Thyroid gland (tissue), 4 donors: ENCODE measurements around the gene TBC1D1. TPM values are rescaled to one million over a fixed set of nuclear protein-coding genes. Genes with fewer than 3 reads are reported as not detected.

Experiments
- DNase-seq, 2 donors: peaks; one replicate each; pipeline ENCODE4 v3.0.0-alpha.2; 2019
- H3K27ac ChIP-seq, 3 donors: fragments of 200-600 bp; sonication (generic); 1 replicate in 2 of 3; 2 replicates in 1 of 3; pipeline ENCODE4 v1.5.1; 2016 to 2019; ENCODE audit warnings: mild to moderate bottlenecking in 1 of 3, moderate library complexity in 1 of 3
- H3K27me3 ChIP-seq: fragments of 200-600 bp; sonication (generic); one replicate; pipeline ENCODE4 v1.5.1; 2019
- H3K36me3 ChIP-seq, 2 donors: fragments of 200-600 bp; sonication (generic); one replicate each; pipeline ENCODE4 v1.5.1; 2016 to 2019
- H3K4me1 ChIP-seq, 2 donors: fragments of 200-600 bp; sonication (generic); one replicate each; pipeline ENCODE4 v1.5.1; 2017 to 2019
- H3K4me3 ChIP-seq, 3 donors: fragments of 200-600 bp; sonication (generic); replicated peaks in 1 of 3; 1 replicate in 2 of 3; 2 replicates in 1 of 3; pipeline ENCODE4 v1.5.1; 2016; ENCODE audit warnings: mild to moderate bottlenecking in 1 of 3
- H3K9me3 ChIP-seq: fragments of 200-600 bp; sonication (generic); one replicate; pipeline ENCODE4 v1.5.1; 2017
- CTCF ChIP-seq, 6 experiments: fragments of 200-600 bp in 3 of 6; fragments of 450-650 bp in 3 of 6; sonication (generic) in 3 of 6; IDR thresholded peaks; one replicate each; pipeline ENCODE4 v1.5.1; 2016 to 2019; ENCODE audit warnings: antibody characterized with exemption in 6 of 6, mild to moderate bottlenecking in 2 of 6, inconsistent platforms in 1 of 6, moderate library complexity in 1 of 6
- POLR2A ChIP-seq, 2 donors: fragments of 450-650 bp; IDR thresholded peaks; one replicate each; pipeline ENCODE4 v1.6.1; 2017; ENCODE audit warnings: antibody characterized with exemption in 2 of 2, mild to moderate bottlenecking in 2 of 2, moderate library complexity in 1 of 2
- WGBS, 2 donors: methylation state at CpG; one replicate each; pipeline ENCODE4 v1.1.5; 2017; 5-methylcytosine and 5-hydroxymethylcytosine counted together
- intact Hi-C: fragments of 100-400 bp; cut with DNase I; formaldehyde crosslinking; loops from one replicate; pipeline ENCODE4 v1.15.1; 2023
- total RNA-seq, 4 donors: library from RNA; depleted of rRNA; stranded (reverse); fragments of >200 nt; gene quantifications; one replicate each; pipeline ENCODE4 v1.2.3, GENCODE V29; 2016

The TBC1D1 gene
- total RNA-seq, 4 donors from 2014 or later: 192 to 284 (median 230) TPM

- 85 to 92% methylated on average over 7 of the region's 7 CpGs for WGBS, 2 donors
- TF ChIP-seq CTCF (IDR thresholded peaks at IDR 0.05) (no peak), POLR2A (IDR thresholded peaks at IDR 0.05) (no peak)
- H3K4me3 ChIP-seq: no peak overlapping the region
- intact Hi-C loops: loop anchor here (10.0 kb wide), 1 partner anchor 106 kb away; no protein-coding TSS in a partner anchor
- H3K4me1 ChIP-seq: no peaks in the 10 kb centered on the region
- DNase-seq: no peak
- no peaks in the 10 kb centered on the region for H3K27me3 ChIP-seq
- no peak overlapping the region for H3K27ac ChIP-seq
- H3K9me3 ChIP-seq: no peaks in the 10 kb centered on the region
- H3K36me3 ChIP-seq: no peaks in the 10 kb centered on the region
These were observed 279.7 kb downstream of the TBC1D1 start for GRCh38 chr4:38170338-38171169.

- WGBS, 2 donors: 93% methylated on average over 6 of the region's 6 CpGs
- intact Hi-C loops: loop anchor here (10.0 kb wide), 1 partner anchor 107 kb away; no protein-coding TSS in a partner anchor
- no peak for TF ChIP-seq CTCF (IDR thresholded peaks at IDR 0.05)
- TF ChIP-seq POLR2A (IDR thresholded peaks at IDR 0.05): no peak
These were observed 281.2 kb downstream of the TBC1D1 start for GRCh38 chr4:38172078-38172477.

GRCh38 chr4:38173935-38174518 is 283.1 kb downstream of the TBC1D1 start:
- Histone ChIP-seq H3K27ac (no peak overlapping the region), H3K9me3 (no peaks in the 10 kb centered on the region), H3K4me3 (no peak overlapping the region), H3K36me3 (no peaks in the 10 kb centered on the region), H3K27me3 (no peaks in the 10 kb centered on the region), H3K4me1 (no peaks in the 10 kb centered on the region)
- no peak for TF ChIP-seq POLR2A (IDR thresholded peaks at IDR 0.05)
- TF ChIP-seq CTCF (IDR thresholded peaks at IDR 0.05): no peak
- WGBS, 2 donors: 84 to 93% methylated on average over 4 of the region's 4 CpGs
- intact Hi-C loops: loop anchor here (10.0 kb wide), 1 partner anchor 109 kb away; no protein-coding TSS in a partner anchor
- DNase-seq: no peak

More at GRCh38 chr4:38172078-38172477, 281.2 kb downstream of the TBC1D1 start:
- H3K9me3 ChIP-seq: no peaks in the 10 kb centered on the region
- H3K4me1 ChIP-seq: no peaks in the 10 kb centered on the region
- H3K36me3 ChIP-seq: no peaks in the 10 kb centered on the region
- no peak overlapping the region for H3K27ac ChIP-seq
- H3K27me3 ChIP-seq: no peaks in the 10 kb centered on the region
- H3K4me3 ChIP-seq: no peak overlapping the region
- DNase-seq: no peak

- no peak overlapping the region for H3K4me3 ChIP-seq
- no peaks in the 10 kb centered on the region for H3K9me3 ChIP-seq
- no peaks in the 10 kb centered on the region for H3K36me3 ChIP-seq
- no peak for DNase-seq
- intact Hi-C loops: loop anchor here (5.0 to 10.0 kb wide), 2 partner anchors 110 to 558 kb away; no protein-coding TSS in a partner anchor
- TF ChIP-seq CTCF (IDR thresholded peaks at IDR 0.05) (no peak), POLR2A (IDR thresholded peaks at IDR 0.05) (no peak)
- no peak overlapping the region for H3K27ac ChIP-seq
- WGBS, 2 donors: 57 to 73% methylated on average over 2 of the region's 2 CpGs
- no peaks in the 10 kb centered on the region for H3K27me3 ChIP-seq
- no peaks in the 10 kb centered on the region for H3K4me1 ChIP-seq
These were observed 283.9 kb downstream of the TBC1D1 start for GRCh38 chr4:38174801-38175200.

- Histone ChIP-seq H3K27me3 (no peaks in the 10 kb centered on the region), H3K4me1 (peaks cover 0 to 5% of the 10 kb centered on the region in 2 donors), H3K9me3 (no peaks in the 10 kb centered on the region), H3K4me3 (no peak overlapping the region), H3K36me3 (no peaks in the 10 kb centered on the region), H3K27ac (no peak overlapping the region)
- TF ChIP-seq CTCF (IDR thresholded peaks at IDR 0.05) (no peak), POLR2A (IDR thresholded peaks at IDR 0.05) (no peak)
- WGBS, 2 donors: 91% methylated on average over 7 of the region's 7 CpGs
- intact Hi-C loops: loop anchor here (5.0 to 10.0 kb wide), 2 partner anchors 111 to 556 kb away; no protein-coding TSS in a partner anchor
- DNase-seq: no peak
These were observed 285.3 kb downstream of the TBC1D1 start for GRCh38 chr4:38176165-38176564.
